GM12892 (cell line): ENCODE measurements around the gene FAM114A1.

Experiments used
- POLR2A ChIP-seq: IDR thresholded peaks from 2 replicates; pipeline ENCODE4 v1.6.1; 2011; ENCODE audit warnings: low read depth, low read length, control low read depth
- POLR2AphosphoS5 ChIP-seq: IDR thresholded peaks from 2 replicates; pipeline ENCODE4 v1.6.1; 2011; ENCODE audit warnings: low read depth, low read length, control low read depth
- TAF1 ChIP-seq: IDR thresholded peaks from 2 replicates; pipeline ENCODE4 v1.6.1; 2011; ENCODE audit warnings: low read depth, mild to moderate bottlenecking, control low read depth, low read length, borderline replicate concordance

GRCh38 chr4:38894322-38894982 lies 26.8 kb downstream of the FAM114A1 start:
- TF ChIP-seq POLR2A (no peak), POLR2AphosphoS5 (no peak), TAF1 (no peak)
